Esophagus muscularis mucosa (tissue), 3 donors: Measurements from ENCODE around the gene TARDBP.

Experiments used
- CTCF ChIP-seq, 3 experiments: fragments of 200-600 bp in 2 of 3; fragments of 450-650 bp in 1 of 3; sonication (generic) in 2 of 3; IDR thresholded peaks; one replicate each; pipeline ENCODE4 v1.5.1; 2017 to 2019; ENCODE audit warnings: antibody characterized with exemption in 3 of 3, mild to moderate bottlenecking in 2 of 3, moderate library complexity in 1 of 3
- EP300 ChIP-seq: sonication (generic); formaldehyde crosslinking; IDR thresholded peaks from one replicate; pipeline ENCODE4 v1.6.1; 2017; ENCODE audit warnings: antibody characterized with exemption

GRCh38 chr1:11013160-11013531 lies 692 bp downstream of the TARDBP start:
- TF ChIP-seq EP300 (no peak), CTCF (IDR thresholded peaks at IDR 0.05) (no peak)
